Adrenal gland (tissue), 5 donors: ENCODE measurements around the gene NDC80.

Experiments used
- CTCF ChIP-seq, 6 experiments: fragments of 450-650 bp in 4 of 6; fragments of 200-600 bp in 2 of 6; sonication (generic) in 1 of 6; IDR thresholded peaks; 1 replicate in 5 of 6; 2 replicates in 1 of 6; pipeline versions ENCODE4 v1.5.1 to v1.8.0; 2016 to 2021; ENCODE audit warnings: antibody characterized with exemption in 6 of 6, mild to moderate bottlenecking in 2 of 6, moderate library complexity in 1 of 6
- POLR2A ChIP-seq, 2 donors: fragments of 450-650 bp; IDR thresholded peaks; one replicate each; pipeline ENCODE4 v1.6.1; 2017; ENCODE audit warnings: antibody characterized with exemption in 2 of 2, mild to moderate bottlenecking in 2 of 2, moderate library complexity in 1 of 2
- donor health status: DM: no; HTN: no; CAD: no.

DNA sequence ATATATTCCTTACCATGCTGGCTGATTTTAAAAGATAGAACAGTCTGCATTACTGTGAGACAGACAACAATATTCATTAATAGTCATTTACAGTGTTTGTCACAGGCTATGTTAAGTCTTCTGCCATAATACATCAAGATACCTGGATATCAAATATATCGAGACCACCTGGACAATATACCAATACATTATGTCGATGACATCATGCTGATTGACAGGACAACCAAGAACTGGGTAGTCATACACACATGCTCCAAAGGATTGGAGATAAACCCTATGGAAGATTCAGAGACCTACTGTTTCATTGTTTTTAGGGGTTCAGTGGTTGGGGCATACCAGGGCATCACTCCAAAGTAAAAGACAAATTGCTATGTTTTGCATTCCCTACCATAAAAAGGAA is 57.6 kb downstream of the NDC80 start:
- TF ChIP-seq CTCF (IDR thresholded peaks at IDR 0.05) (no peak), POLR2A (IDR thresholded peaks at IDR 0.05) (no peak)
